Endometrial microvascular endothelial cells (primary cell): ENCODE data around the gene YEATS2. TPM values are rescaled to one million over a fixed set of nuclear protein-coding genes. Genes with fewer than 3 reads are reported as not detected.

Experiments
- in situ Hi-C: cut with HindIII; loops from 2 replicates; pipeline ENCODE4 v1.10.0; 2017; ENCODE audit warnings: low sequenced_read_pairs, low pct_unique_long_range_greater_than_20kb; ENCODE audit errors: inconsistent ontology term
- total RNA-seq: library from RNA; depleted of rRNA; stranded (reverse); fragments of >200 nt; gene quantifications from one replicate; pipeline ENCODE4 v1.2.3, GENCODE V29; 2015; ENCODE audit errors: inconsistent ontology term

Gene YEATS2
- total RNA-seq, 1 donor from 2014 or later = 31.2 TPM

DNA sequence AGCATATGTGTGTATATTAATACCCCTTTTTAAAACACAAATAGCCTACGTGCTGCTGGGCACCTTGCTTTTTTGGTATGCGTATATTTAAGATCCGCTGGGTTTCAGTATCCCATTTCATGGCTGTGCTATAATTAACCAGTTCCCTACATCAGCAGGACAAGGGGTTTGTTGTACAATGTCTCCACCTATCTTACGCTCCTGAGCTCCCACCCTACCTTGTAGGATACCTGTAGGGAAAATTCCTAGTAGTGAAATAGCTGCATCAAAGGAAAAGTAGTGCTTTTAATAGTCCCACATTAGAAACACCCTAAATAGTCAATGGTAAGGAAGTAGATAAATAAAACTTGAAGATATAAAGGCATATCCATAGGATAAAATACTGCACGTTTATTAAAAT lies 126.4 kb downstream of the YEATS2 start:
- in situ Hi-C loops = no loop called here

DNA sequence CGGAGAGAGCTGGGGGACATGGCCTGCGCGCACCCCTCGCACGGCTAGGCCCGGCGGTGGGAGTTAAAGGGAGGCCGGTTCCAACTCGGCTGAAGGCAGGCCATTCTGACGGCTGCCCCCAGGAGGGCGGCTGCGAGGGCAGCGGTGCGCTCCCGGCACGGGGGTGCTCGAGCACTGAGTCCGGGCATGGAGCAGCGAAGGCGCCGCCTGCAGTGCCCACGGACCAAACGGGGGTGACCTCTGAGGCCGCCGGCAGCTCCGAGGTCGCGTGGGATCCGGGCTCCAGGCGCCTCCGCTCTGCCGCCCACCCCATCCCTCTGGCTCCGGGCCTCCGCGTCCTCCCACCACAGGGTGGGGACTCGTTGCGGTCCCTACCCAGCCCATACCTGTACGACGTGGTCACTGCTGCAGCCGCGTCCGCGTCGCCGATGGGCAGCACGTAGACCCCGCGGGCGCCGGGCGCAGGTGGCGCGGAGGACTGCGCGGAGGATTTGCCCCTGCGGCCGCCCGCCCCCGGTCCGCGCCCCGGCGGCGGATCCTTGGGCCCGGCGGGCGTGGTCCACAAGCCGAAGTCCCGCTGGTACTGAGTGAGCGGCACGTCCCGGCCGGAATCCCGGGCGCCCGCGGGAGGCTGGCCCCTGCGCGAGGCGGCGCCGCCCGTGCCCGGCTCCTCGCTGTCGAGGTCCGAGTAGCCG lies 127.3 kb downstream of the YEATS2 start:
- in situ Hi-C loops = no loop called here

- in situ Hi-C loops = no loop called here
Measured at GRCh38 chr3:183825456-183826161, 128.0 kb downstream of the YEATS2 start, which contains the start of gene MAP6D1. Gene MAP6D1, minus strand, starts transcription at chr3:183825577. Its CDS starts 30 bp downstream, at chr3:183825547.

DNA sequence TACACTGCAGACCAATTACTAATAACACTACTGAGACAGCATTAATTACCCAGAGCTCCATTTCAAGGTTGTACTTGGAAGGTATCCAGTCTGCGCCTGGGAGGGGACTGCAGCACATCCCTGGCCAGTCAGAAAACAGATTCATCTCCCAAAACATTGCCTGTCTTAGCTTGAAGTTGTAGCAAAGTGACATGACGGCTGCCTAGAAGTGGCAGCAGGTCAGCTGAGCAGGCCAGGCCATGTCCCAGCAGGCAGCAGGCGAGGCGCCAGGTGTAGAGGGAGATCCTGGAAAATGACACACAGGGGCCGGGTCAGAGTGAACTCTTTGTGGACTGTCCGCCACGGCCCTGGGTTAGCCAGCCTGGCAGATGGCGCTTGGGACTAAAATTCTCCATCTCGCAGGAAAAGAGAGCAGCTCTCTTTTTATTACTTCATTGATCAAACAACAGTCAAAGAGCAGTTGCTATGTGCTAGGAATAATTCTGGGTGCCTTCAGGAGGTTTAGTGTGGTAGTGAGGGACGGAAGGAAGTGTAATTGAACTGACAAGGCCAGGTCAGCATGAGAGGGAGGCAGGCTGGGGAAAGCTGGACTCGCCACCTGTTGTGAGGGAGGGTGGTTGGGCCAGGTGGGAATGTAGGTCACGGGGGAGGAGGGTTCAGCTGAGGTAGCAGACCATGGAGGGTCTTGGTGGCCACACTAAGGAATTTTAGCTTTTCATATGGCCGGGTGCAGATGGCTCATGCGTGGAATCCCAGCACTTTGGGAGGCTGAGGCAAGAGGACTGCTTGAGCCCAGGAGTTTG lies 129.1 kb downstream of the YEATS2 start:
- in situ Hi-C loops = no loop called here

- in situ Hi-C loops = no loop called here
Measured at GRCh38 chr3:183827809-183828537, 130.4 kb downstream of the YEATS2 start.

- in situ Hi-C loops = no loop called here
Measured at GRCh38 chr3:183828538-183828870, 130.9 kb downstream of the YEATS2 start.

GRCh38 chr3:183829466-183829865 lies 131.9 kb downstream of the YEATS2 start:
- in situ Hi-C loops = no loop called here

GRCh38 chr3:183830187-183830586 lies 132.6 kb downstream of the YEATS2 start:
- in situ Hi-C loops = no loop called here

- in situ Hi-C loops = no loop called here
Measured at GRCh38 chr3:183833516-183833915, 135.9 kb downstream of the YEATS2 start.

DNA sequence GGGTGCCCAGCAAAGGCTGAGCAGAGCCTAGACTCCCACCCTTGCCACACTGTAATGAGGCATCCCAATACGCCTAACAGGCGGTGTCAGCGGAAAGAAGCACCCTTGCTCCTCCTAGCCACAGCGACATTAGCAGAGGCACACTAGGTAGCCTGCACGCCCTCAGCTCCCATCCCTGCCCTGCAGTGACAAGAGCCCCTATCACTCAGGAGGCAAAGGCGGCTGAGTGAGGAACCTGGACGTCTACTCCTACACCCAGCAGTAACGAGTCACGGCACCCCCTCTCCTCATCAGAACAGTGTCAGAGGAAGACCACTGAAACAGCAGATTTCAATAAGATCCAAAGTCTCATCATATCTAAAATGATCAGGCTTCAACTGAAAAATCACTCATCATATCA lies 139.8 kb downstream of the YEATS2 start:
- in situ Hi-C loops = no loop called here

GRCh38 chr3:183837894-183838293 lies 140.3 kb downstream of the YEATS2 start:
- in situ Hi-C loops = no loop called here

DNA sequence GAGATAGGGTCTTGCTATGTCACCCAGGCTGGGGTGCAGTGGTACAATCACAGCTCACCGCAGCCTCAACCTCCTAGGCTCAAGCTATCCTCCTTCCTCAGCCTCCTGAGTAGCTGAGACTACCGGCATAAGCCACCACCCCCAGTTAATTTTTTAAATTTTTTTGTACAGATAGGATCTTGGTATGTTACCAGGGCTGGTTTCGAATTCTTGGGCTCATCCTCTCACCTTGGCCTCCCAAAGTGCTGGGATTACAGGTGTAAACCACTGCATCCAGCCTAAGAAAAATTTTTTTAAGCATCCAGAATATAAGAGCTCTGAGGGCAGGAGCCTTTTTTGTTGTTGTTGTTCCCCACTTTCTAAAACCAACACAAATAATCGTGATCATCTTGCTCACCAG lies 142.2 kb downstream of the YEATS2 start:
- in situ Hi-C loops = no loop called here

GRCh38 chr3:183844606-183845005 lies 147.0 kb downstream of the YEATS2 start:
- in situ Hi-C loops = no loop called here

DNA sequence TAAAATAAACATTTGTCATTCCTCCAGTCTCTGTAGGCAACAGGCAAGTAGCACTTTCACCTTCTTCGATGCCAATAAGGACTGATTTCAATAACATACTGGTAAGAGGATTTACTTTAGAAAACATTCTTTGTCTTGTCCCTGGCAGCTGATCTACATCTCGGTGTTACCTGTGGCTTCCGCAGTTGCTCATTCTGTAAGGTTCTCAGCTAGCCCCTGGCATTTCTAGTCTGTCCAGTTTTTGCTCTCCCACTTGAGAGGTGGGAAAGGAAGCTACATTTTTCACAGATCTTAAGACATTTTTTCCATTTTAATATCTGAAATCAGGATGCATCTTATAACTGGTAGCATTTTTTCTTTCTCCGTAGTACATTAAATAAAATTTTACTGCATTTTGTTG lies 147.5 kb downstream of the YEATS2 start:
- in situ Hi-C loops = no loop called here

DNA sequence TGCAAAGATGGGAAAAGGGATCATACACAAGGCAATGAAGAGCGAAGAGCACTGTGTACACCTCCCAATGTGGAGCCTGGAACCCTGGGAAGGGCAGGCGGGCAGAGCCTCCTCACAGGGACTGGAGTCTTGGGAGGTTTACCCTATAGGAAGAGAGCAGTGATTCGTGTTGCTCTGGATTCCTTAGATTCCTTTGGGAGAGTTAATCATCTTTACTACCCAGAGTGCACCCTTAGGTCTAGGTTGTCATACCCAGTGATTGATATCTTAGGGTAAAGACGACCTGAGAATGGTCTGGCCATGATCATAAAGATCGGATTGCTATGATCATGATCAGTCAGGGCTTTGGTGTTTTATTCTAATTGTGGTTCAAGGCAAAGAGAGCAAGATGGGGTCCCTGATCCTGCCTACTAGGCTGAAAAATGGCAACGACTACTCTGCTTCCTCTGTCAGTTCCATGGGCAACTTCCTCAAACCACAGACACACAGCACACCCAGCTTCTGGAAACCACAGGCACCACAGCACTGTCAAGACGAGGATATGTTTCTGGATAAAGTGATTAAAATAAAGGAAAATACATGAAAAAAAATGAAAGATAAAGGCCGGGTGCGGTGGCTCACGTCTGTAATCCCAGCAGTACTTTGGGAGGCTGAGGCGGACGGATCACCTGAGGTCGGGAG lies 148.2 kb downstream of the YEATS2 start:
- in situ Hi-C loops = no loop called here

DNA sequence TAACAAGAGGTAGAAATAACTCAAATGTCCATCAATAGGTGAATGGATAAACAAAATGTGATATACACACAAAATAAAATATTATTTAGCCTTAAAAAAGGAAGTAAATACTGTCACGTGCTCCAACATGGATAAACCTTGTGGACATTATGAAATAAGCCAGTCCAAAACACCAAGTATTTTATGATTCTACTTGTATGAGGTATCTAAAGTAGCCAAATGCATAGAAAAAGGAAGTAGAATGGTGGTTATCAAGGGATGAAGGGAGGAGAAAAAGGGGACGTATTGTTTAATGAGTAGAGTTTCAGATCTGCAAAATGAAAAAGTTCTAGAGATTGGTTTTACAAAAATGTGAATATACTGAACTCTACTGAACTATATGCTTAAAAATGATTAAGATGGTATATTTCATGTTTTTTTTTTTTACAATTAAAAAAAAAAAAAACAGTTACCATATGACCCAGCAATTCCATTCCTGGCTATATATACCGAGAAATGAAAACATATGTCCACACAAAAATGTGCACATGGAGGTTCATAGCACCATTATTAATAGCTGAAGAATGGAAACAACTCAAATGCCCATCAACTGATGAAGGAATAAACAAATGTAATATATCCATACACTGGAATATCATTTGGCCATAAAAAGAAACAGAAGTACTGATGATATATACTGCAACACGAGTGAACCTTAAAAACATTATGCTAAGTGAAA lies 156.9 kb downstream of the YEATS2 start:
- in situ Hi-C loops = no loop called here

DNA sequence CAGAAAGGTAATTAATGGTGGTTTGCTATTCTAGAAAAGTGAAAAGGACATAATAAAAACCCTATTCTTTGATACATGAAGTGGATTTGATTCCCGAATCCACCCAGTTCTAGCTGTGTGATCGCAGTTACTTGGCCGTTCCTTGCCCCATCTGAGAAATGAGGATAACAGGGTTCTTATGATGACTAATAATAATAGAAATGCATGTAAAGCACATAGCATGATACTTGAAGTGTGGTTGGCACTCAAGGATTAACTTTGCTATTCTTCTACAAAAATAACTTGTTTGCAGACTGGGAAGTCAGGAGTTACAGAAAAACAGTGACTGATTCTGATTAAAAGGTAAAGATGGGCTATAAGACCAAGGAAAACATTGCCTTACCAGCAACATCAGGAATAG lies 160.3 kb downstream of the YEATS2 start:
- in situ Hi-C loops = no loop called here
